Left ventricle myocardium inferior (tissue), 1 donor: ENCODE data around the gene FBXW4. TPM values are rescaled to one million over a fixed set of nuclear protein-coding genes. Genes with fewer than 3 reads are reported as not detected.

Experiments used
- DNase-seq: peaks from one replicate; pipeline ENCODE4 v3.0.0-alpha.2; 2020
- H3K27ac ChIP-seq: fragments of 200-600 bp; replicated peaks from 2 replicates; pipeline ENCODE4 v1.8.0; 2021
- H3K27me3 ChIP-seq: fragments of 200-600 bp; 2 replicates; pipeline ENCODE4 v1.8.0; 2021; ENCODE audit warnings: low read depth
- H3K36me3 ChIP-seq: fragments of 200-600 bp; 2 replicates; pipeline ENCODE4 v1.8.0; 2021
- H3K4me1 ChIP-seq: fragments of 200-600 bp; 2 replicates; pipeline ENCODE4 v1.8.0; 2021
- H3K4me3 ChIP-seq: fragments of 200-600 bp; 2 replicates; pipeline ENCODE4 v1.8.0; 2021; ENCODE audit warnings: mild to moderate bottlenecking, moderate library complexity
- H3K9me3 ChIP-seq: fragments of 200-600 bp; replicated peaks from 2 replicates; pipeline ENCODE4 v1.8.0; 2021
- intact Hi-C: fragments of 100-400 bp; cut with micrococcal nuclease; formaldehyde crosslinking; loops from one replicate; pipeline ENCODE4 v1.11.0; 2022
- total RNA-seq: library from RNA; stranded (reverse); fragmentation: NEBNext Ultra II Directional; extraction: Animal tissue kit (Norgen Biotek cat#: 25700); gene quantifications from one replicate; pipeline ENCODE4 v1.2.1, GENCODE V29; 2021
- TF ChIP-seq, protein P1 (sequence below): fragments of 200-600 bp; IDR thresholded peaks from 2 replicates; pipeline ENCODE4 v1.8.0; 2021; ENCODE audit warnings: antibody characterized with exemption, mild to moderate bottlenecking, borderline replicate concordance
- donor health status: DM: no; HTN: yes; CAD: no; lungs with severe emphysema.

Gene FBXW4
- total RNA-seq, 1 donor from 2014 or later, result 99.1 TPM

DNA sequence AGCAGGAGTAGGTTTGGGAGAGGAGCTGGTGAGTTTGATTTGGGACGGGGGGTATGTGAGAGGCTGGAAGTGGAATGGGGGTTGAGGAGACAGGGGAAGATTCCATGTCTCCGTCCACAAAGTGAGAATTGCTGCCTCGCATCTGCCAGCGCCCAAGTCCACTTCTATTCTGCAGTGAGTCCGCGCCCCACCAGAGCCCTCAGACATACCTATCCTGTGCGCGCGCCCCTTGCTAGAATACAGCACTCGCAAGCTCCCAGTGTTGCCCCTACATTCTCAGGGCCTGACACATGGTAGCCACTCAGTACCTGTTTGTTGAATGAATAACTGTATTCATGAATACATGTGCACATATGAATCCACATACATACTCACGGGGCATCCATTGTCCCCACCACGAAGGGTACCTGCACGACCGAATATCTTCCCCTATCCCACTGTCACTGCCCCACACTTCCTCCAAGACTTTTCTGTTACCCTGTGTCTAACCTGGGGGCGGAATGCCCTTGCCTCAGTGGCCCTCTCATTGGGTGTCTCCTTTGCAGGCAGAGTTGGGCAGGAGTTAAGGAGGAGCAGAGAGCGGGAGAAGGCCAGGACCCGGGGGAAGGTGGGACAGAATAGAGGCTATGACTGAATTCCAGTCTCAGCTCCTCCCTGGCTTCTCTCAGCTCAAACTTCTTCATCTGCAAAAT lies 126.8 kb downstream of the FBXW4 start:
- TF ChIP-seq, protein P1, sequence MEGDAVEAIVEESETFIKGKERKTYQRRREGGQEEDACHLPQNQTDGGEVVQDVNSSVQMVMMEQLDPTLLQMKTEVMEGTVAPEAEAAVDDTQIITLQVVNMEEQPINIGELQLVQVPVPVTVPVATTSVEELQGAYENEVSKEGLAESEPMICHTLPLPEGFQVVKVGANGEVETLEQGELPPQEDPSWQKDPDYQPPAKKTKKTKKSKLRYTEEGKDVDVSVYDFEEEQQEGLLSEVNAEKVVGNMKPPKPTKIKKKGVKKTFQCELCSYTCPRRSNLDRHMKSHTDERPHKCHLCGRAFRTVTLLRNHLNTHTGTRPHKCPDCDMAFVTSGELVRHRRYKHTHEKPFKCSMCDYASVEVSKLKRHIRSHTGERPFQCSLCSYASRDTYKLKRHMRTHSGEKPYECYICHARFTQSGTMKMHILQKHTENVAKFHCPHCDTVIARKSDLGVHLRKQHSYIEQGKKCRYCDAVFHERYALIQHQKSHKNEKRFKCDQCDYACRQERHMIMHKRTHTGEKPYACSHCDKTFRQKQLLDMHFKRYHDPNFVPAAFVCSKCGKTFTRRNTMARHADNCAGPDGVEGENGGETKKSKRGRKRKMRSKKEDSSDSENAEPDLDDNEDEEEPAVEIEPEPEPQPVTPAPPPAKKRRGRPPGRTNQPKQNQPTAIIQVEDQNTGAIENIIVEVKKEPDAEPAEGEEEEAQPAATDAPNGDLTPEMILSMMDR, result no peak
- intact Hi-C loops, result no loop called here

DNA sequence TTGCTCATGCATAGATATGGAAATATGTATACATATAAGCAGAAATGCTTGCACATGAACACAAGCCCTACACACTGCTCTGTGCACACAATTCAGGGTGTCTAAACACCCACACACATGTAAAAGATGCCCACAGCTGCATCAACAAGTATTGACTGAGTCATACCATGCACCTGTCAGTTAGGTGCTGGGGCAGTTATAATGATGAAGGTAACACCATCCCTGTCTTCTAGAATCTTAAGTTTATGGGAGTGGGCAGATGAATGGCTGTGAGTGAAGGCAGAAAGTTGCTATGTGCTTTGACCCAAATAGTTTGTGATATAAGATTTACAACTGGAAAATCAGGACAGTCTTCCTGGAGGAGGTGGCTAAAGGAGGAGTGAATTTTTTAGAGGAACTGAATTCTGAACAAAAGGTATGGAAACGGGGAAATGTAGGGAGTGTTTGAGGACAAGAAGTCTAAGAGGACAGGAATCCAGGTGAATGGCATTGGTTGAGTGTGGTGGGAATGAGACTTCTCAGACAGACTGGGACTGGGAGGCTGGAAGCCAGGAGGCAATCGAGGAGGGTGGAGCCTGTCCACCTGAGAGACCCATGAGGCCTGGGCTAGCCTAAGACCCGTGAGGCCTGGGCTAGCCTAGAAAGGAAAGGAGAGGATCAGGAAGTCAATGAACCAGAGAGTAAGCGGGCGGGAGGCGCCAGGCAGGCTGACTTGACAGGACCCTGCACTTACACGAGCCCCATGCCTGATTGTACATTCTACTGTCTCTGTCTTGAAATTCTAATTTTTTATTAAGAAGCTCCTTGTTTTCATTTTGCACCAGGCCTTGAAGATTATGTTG lies 127.6 kb downstream of the FBXW4 start:
- H3K9me3 ChIP-seq, result peaks cover 5% of the 10 kb centered on the region
- peaks cover 27% of the 10 kb centered on the region for H3K4me1 ChIP-seq
- no peak overlapping the region for H3K27ac ChIP-seq
- no peaks in the 10 kb centered on the region for H3K36me3 ChIP-seq
- H3K27me3 ChIP-seq, result peaks cover 78% of the 10 kb centered on the region
- no peak for DNase-seq
- intact Hi-C loops, result no loop called here
- TF ChIP-seq, protein P1, result no peak
- no peak overlapping the region for H3K4me3 ChIP-seq

More for the DNA sequence above, 126.8 kb downstream of the FBXW4 start:
- Histone ChIP-seq H3K36me3 (no peaks in the 10 kb centered on the region), H3K9me3 (peaks cover 13% of the 10 kb centered on the region), H3K27ac (no peak overlapping the region), H3K4me3 (no peak overlapping the region), H3K4me1 (peaks cover 27% of the 10 kb centered on the region), H3K27me3 (peaks cover 70% of the 10 kb centered on the region)
- DNase-seq, result no peak

DNA sequence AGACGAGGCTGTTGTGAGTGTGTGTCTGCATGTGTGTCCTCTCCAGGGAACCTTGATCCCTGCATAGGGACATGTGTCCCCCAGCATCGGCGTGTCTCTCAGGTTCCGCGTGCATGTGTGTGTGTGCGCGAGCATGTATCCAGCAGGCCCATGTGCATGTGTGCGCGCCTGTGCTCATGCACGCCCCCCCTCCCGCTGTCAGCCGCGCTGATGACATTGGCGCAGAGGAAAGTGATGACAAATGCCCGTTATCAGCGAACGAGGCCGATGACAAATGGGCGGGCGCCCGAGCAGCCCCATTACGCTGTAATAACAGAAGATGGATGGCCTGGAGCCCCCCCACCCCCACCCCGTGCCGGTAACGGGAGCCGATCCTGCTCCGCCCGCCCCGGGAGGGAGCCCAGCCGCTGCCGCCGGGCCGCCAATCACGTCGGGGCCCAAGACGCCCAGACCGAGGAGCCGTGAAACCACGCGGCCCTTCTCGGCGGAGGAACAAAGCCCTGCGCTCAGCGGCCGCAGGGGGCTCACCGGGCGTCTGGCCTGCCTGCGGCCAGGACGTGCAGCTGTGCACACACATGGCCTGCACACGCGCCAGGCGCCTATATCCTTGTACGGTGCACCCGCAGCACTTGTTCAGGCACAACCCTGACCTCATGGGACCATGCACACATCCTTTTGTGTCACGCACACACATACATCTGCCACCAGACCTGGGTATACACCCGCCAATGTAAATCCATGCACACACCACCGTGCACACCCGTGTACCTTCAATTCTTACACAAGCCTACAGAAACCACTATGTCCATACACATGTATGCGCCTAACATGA lies 128.4 kb downstream of the FBXW4 start:
- H3K27me3 ChIP-seq, result peaks cover 82% of the 10 kb centered on the region
- no peaks in the 10 kb centered on the region for H3K9me3 ChIP-seq
- H3K36me3 ChIP-seq, result no peaks in the 10 kb centered on the region
- TF ChIP-seq, protein P1, result no peak
- intact Hi-C loops, result no loop called here
- peaks cover 27% of the 10 kb centered on the region for H3K4me1 ChIP-seq
- no peak for DNase-seq
- no peak overlapping the region for H3K27ac ChIP-seq
- peak overlapping the region; percentile 54 for H3K4me3 ChIP-seq

DNA sequence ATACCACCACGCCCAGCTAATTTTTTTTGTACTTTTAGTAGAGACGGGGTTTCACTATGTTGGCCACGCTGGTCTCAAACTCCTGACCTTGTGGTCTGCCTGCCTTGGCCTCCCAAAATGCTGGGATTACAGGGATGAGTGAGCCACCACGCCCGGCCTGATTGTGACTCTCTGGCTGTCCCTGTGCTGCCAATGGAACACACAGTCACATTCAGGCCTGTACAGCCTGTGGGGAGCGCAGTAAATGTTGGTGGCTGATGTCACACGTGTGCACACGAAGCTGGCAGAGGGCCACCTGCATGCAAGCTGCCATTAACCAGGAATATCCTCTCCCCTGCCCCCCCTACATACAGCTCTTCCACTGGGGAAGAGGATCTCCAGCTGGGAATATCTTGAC lies 129.0 kb downstream of the FBXW4 start:
- no peak overlapping the region for H3K27ac ChIP-seq
- intact Hi-C loops, result no loop called here
- TF ChIP-seq, protein P1, result no peak
- DNase-seq, result no peak
- peaks cover 82% of the 10 kb centered on the region for H3K27me3 ChIP-seq
- peaks cover 26% of the 10 kb centered on the region for H3K4me1 ChIP-seq
- H3K36me3 ChIP-seq, result no peaks in the 10 kb centered on the region
- H3K9me3 ChIP-seq, result no peaks in the 10 kb centered on the region
- peak overlapping the region; percentile 54 for H3K4me3 ChIP-seq

DNA sequence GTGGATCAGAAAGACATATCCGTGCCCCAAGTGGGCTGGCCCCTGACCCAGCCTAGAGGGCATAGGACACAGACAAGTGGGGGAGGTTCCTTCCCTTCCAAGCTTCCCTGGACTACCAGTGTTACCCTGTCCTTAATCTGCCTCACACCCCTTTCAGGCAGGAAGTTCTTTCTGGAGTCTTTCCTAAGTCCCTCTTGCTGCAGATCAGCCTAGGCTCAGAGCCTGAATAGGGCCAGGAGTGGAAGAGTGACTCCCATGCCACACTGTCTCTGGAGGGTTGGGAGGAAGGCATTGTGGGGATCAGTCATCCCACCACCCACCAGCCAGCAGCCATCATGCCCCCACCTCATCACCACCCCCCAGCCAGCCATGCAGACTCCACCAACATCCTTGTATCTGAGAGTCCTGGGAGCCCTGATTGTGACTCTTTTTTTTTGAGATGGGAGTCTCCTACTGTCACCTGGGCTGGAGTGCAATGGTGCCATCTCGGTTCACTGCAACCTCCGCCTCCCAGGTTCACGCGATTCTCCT lies 129.5 kb downstream of the FBXW4 start:
- Histone ChIP-seq H3K4me3 (no peak overlapping the region), H3K9me3 (no peaks in the 10 kb centered on the region), H3K36me3 (no peaks in the 10 kb centered on the region), H3K27ac (no peak overlapping the region), H3K4me1 (peaks cover 21% of the 10 kb centered on the region), H3K27me3 (peaks cover 82% of the 10 kb centered on the region)
- TF ChIP-seq, protein P1, result no peak
- intact Hi-C loops, result no loop called here
- no peak for DNase-seq
